Activated CD4-positive, alpha-beta memory T cell treated with anti-CD3 and anti-CD28 coated beads for 36 hours (primary cell): ENCODE measurements around the gene UNC13B. TPM values are rescaled to one million over a fixed set of nuclear protein-coding genes. Genes with fewer than 3 reads are reported as not detected.

Experiments used
- CTCF ChIA-PET: fragments of 350-600 bp; sonication (Branson Sonifier 250); formaldehyde crosslinking; loops from one replicate; lab custom pipeline; 2021; ENCODE audit warnings: antibody characterized with exemption, inconsistent platforms; lab: Charles Lee
- POLR2A ChIA-PET: fragments of 350-600 bp; sonication (Branson Sonifier 250); formaldehyde crosslinking; loops from one replicate; lab custom pipeline; 2021; ENCODE audit warnings: antibody characterized with exemption; lab: Charles Lee
- DNase-seq: peaks from one replicate; pipeline ENCODE4 v3.0.0-alpha.2; 2020
- H3K27ac Mint-ChIP-seq: one replicate; pipeline ENCODE4 v1.8.0; 2021; ENCODE audit warnings: mixed read lengths
- H3K27me3 Mint-ChIP-seq: one replicate; pipeline ENCODE4 v1.8.0; 2021; ENCODE audit warnings: mixed read lengths
- H3K36me3 Mint-ChIP-seq: one replicate; pipeline ENCODE4 v1.8.0; 2021; ENCODE audit warnings: mixed read lengths
- H3K4me1 Mint-ChIP-seq: one replicate; pipeline ENCODE4 v1.8.0; 2021; ENCODE audit warnings: low read depth, mixed read lengths
- H3K4me3 Mint-ChIP-seq: one replicate; pipeline ENCODE4 v1.8.0; 2021; ENCODE audit warnings: mild to moderate bottlenecking, mixed read lengths
- H3K9me3 Mint-ChIP-seq: one replicate; pipeline ENCODE4 v1.8.0; 2021; ENCODE audit warnings: mixed read lengths
- intact Hi-C: fragments of 100-400 bp; cut with micrococcal nuclease; formaldehyde crosslinking; loops from one replicate; pipeline ENCODE4 v1.15.1; 2023
- total RNA-seq, 2 experiments: library from RNA; stranded (reverse); gene quantifications; one replicate each; pipeline ENCODE4 v1.2.3, GENCODE V29; 2021

The UNC13B gene
- total RNA-seq, 2 experiments from 2014 or later = 3.6 to 4.6 TPM

- Mint-ChIP-seq H3K4me1 (no peaks in the 10 kb centered on the region), H3K9me3 (no peaks in the 10 kb centered on the region), H3K36me3 (no peaks in the 10 kb centered on the region), H3K4me3 (no peak overlapping the region), H3K27ac (no peak overlapping the region), H3K27me3 (peaks cover 7% of the 10 kb centered on the region)
- ChIA-PET POLR2A (interaction anchor here (0.6 kb wide), 1 partner anchor 323 kb away, joined by 3 read pairs; no protein-coding TSS in a partner anchor), CTCF (no interaction called here)
- no peak for DNase-seq
- intact Hi-C loops = no loop called here
Observed at GRCh38 chr9:35287987-35288632, 126.3 kb downstream of the UNC13B start.

DNA sequence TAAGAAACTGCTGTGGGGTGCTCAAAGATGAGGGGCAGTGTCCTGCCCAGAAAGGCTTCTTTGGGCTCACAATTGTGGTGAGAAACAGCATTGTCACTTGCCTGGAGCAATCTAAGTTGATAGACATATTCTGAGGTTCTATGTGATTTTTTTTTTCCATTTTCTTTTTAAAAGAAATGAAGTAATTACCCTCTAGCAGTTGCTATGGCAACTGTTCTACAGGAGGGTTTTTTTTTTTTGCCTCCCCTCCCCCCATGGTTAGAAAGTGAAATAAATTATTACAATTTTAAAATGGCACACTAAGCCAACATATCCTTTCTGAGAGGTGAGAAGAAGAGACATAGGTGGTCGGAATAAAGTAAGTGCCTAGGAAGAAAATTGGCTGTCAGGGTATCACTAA lies 127.0 kb downstream of the UNC13B start:
- H3K27ac Mint-ChIP-seq = no peak overlapping the region
- intact Hi-C loops = no loop called here
- ChIA-PET CTCF (no interaction called here), POLR2A (interaction anchor here (0.6 kb wide), 1 partner anchor 323 kb away, joined by 3 read pairs; no protein-coding TSS in a partner anchor)
- H3K4me1 Mint-ChIP-seq = no peaks in the 10 kb centered on the region
- no peak overlapping the region for H3K4me3 Mint-ChIP-seq
- no peaks in the 10 kb centered on the region for H3K36me3 Mint-ChIP-seq
- no peak for DNase-seq
- no peaks in the 10 kb centered on the region for H3K9me3 Mint-ChIP-seq
- H3K27me3 Mint-ChIP-seq = peaks cover 5% of the 10 kb centered on the region

DNA sequence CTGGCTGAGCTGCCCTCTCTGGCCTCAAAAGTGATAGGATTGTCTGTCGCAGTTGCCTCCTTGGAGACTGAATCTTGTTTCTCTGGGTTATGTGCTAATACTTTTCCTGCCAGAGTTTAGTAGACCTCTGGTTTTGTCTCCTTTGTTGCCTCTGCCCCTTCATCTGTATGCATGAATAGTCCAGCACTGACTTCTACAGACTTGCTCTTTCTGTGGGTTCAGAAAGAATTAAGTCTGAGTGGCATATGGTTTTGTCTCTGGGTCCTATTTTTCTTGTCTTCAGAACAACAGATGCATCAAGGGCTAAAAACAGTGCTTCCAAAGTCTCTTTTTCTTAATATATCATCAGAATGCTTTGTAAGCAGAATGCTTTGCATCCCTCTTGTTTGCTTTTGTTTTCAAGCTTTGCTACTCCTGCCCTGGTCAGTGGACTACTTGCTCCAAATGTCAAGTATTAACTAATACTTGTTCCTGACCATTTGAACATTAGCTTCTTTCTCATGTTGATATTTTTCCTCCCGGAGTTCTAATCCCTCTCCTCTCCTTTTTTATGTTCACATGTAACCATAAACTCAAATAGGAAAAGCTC lies 131.7 kb downstream of the UNC13B start:
- no peaks in the 10 kb centered on the region for H3K36me3 Mint-ChIP-seq
- H3K27me3 Mint-ChIP-seq = peaks cover 3% of the 10 kb centered on the region
- DNase-seq = no peak
- no peaks in the 10 kb centered on the region for H3K9me3 Mint-ChIP-seq
- no peak overlapping the region for H3K27ac Mint-ChIP-seq
- no peak overlapping the region for H3K4me3 Mint-ChIP-seq
- H3K4me1 Mint-ChIP-seq = no peaks in the 10 kb centered on the region
- intact Hi-C loops = no loop called here
- ChIA-PET POLR2A (no interaction called here), CTCF (no interaction called here)

DNA sequence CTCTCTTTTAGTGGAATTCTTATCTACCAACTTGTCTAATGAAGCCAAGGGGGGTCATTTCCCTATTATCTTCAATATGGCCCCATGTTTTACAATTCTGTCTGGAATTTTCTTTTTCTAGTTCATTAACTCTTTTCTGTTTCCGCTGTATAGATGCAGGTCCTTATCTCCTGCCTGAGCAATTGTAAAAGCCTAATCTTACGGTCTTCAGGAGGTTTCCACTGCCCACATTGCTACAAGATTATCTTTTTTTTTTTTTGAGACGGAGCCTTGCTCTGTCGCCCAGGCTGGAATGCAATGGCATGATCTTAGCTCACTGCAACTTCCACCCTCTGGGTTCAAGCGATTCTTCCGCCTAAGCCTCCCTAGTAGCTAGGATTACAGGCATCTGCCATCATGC lies 132.3 kb downstream of the UNC13B start:
- intact Hi-C loops = no loop called here
- Mint-ChIP-seq H3K4me1 (no peaks in the 10 kb centered on the region), H3K36me3 (no peaks in the 10 kb centered on the region), H3K27me3 (peaks cover 5% of the 10 kb centered on the region), H3K9me3 (no peaks in the 10 kb centered on the region), H3K4me3 (no peak overlapping the region), H3K27ac (no peak overlapping the region)
- DNase-seq = no peak
- ChIA-PET POLR2A (no interaction called here), CTCF (no interaction called here)

DNA sequence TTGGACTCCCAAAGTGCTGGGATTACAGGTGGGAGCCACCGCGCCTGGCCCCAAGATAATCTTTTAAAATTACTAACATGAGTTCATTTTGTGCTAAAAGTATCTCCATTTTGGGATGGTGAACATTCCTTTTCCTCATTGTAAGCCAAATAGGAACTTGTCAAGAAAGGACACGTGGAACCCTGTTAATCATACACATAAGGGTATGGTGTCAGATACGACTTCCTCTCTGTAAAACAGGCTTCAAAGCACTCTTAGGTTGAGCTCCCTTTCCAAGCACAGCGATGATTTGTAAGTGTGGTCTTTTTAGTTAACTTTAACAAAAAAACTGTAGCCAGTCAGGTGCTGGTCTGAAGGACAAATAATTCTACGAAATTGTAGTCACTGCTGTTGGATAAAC lies 132.7 kb downstream of the UNC13B start:
- ChIA-PET POLR2A (no interaction called here), CTCF (no interaction called here)
- Mint-ChIP-seq H3K27me3 (peaks cover 5% of the 10 kb centered on the region), H3K9me3 (no peaks in the 10 kb centered on the region), H3K27ac (no peak overlapping the region), H3K4me1 (no peaks in the 10 kb centered on the region), H3K36me3 (no peaks in the 10 kb centered on the region), H3K4me3 (no peak overlapping the region)
- intact Hi-C loops = no loop called here
- DNase-seq = no peak

GRCh38 chr9:35295369-35296036 lies 133.7 kb downstream of the UNC13B start:
- no peaks in the 10 kb centered on the region for H3K36me3 Mint-ChIP-seq
- no peak overlapping the region for H3K4me3 Mint-ChIP-seq
- no peak for DNase-seq
- peaks cover 10% of the 10 kb centered on the region for H3K27me3 Mint-ChIP-seq
- no peaks in the 10 kb centered on the region for H3K4me1 Mint-ChIP-seq
- no peak overlapping the region for H3K27ac Mint-ChIP-seq
- no peaks in the 10 kb centered on the region for H3K9me3 Mint-ChIP-seq
- ChIA-PET POLR2A (no interaction called here), CTCF (interaction anchor here (0.6 kb wide), 1 partner anchor 23 kb away, joined by 3 read pairs; no protein-coding TSS in a partner anchor)
- intact Hi-C loops = no loop called here

DNA sequence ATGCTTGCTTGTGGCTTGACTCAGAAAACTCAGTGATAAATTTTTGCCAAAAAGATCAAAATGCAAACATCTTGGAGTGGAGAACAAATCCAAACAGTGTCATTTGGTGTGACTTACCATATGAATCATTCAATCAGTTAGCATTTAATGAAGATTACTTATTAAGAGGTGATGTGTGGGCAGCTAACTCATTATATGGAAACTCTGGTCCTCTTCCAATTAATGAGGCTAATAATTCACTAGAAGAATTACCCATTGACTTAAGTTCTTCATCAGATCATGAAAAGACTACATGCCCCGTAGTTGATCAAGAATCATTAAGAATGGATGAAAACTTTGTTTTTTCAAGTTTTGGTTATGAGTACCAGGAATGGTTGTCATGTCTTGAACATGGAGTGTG lies 141.8 kb downstream of the UNC13B start:
- ChIA-PET POLR2A (no interaction called here), CTCF (no interaction called here)
- Mint-ChIP-seq H3K27me3 (peaks cover 63% of the 10 kb centered on the region), H3K36me3 (no peaks in the 10 kb centered on the region), H3K4me3 (no peak overlapping the region), H3K27ac (no peak overlapping the region), H3K4me1 (peaks cover 3% of the 10 kb centered on the region), H3K9me3 (no peaks in the 10 kb centered on the region)
- intact Hi-C loops = no loop called here
- no peak for DNase-seq

GRCh38 chr9:35306283-35306682 lies 144.5 kb downstream of the UNC13B start:
- CTCF ChIA-PET = no interaction called here
- intact Hi-C loops = no loop called here
- Mint-ChIP-seq H3K4me1 (peaks cover 3% of the 10 kb centered on the region), H3K4me3 (no peak overlapping the region), H3K36me3 (no peaks in the 10 kb centered on the region), H3K9me3 (no peaks in the 10 kb centered on the region), H3K27me3 (peaks cover 53% of the 10 kb centered on the region), H3K27ac (no peak overlapping the region)
- DNase-seq = no peak
- POLR2A ChIA-PET = no interaction called here

DNA sequence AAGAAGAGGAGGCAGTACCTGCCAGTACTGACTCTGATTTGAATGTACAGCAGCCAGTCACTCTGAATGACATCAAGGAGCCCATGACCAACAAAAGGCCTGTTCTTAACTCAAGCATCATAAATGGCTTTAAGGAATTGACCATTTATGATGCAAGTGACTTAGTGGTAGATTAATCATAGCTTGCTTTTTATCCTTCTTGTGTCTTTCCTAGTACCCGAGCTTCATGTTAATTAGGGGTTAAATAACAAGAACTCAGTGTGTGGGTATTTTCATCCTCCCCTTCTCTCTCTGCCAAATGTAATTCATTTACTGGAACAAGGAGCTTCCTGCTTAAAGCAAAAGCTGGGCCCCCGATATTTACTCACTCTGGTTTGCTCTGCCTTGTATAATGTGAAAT lies 146.5 kb downstream of the UNC13B start:
- Mint-ChIP-seq H3K27ac (no peak overlapping the region), H3K4me1 (peaks cover 3% of the 10 kb centered on the region), H3K36me3 (no peaks in the 10 kb centered on the region), H3K4me3 (no peak overlapping the region), H3K9me3 (no peaks in the 10 kb centered on the region), H3K27me3 (peaks cover 35% of the 10 kb centered on the region)
- CTCF ChIA-PET = interaction anchor here (0.8 to 1.1 kb wide), 2 partner anchors 9 to 12 kb away, joined by 3 to 4 read pairs; no protein-coding TSS in a partner anchor
- intact Hi-C loops = no loop called here
- POLR2A ChIA-PET = no interaction called here
- no peak for DNase-seq

DNA sequence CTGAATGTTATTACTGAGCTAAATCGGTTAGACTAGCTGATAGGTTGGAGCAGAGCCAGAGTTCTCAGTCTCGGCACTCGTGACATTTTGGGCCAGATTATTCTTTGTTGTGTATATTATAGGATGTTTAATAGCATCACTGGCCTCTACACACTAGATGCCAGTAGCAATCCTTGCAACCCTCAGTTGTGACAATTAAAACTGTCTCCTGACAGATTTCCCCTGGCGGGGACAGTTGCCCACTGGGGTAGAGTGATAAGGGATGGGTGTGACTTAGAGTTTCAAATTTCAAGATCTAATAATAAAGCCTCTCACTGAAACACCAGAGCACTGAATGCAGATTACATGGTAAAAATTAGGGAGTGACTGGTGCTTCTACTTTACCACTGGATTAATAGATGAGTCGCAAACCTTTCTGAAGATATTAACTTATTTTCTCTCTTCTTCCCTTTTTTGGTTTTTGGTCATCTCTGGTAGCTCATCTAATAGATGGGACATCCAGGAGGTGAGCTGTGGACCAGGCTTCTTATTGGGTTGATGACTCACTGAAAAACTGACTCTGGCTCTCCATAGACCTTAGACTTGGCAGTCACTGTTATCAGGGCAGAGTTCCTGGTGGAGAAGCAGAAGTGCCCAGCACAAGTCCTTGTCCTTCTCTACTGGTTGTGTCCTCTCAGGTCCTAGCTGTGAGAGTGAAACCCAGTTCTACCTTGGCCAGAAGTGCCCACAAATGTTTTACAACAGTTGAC lies 150.3 kb downstream of the UNC13B start:
- no peak overlapping the region for H3K4me3 Mint-ChIP-seq
- peaks cover 6% of the 10 kb centered on the region for H3K27me3 Mint-ChIP-seq
- POLR2A ChIA-PET = no interaction called here
- H3K36me3 Mint-ChIP-seq = no peaks in the 10 kb centered on the region
- no peak overlapping the region for H3K27ac Mint-ChIP-seq
- no peaks in the 10 kb centered on the region for H3K4me1 Mint-ChIP-seq
- CTCF ChIA-PET = no interaction called here
- no peaks in the 10 kb centered on the region for H3K9me3 Mint-ChIP-seq
- intact Hi-C loops = no loop called here
- DNase-seq = no peak

DNA sequence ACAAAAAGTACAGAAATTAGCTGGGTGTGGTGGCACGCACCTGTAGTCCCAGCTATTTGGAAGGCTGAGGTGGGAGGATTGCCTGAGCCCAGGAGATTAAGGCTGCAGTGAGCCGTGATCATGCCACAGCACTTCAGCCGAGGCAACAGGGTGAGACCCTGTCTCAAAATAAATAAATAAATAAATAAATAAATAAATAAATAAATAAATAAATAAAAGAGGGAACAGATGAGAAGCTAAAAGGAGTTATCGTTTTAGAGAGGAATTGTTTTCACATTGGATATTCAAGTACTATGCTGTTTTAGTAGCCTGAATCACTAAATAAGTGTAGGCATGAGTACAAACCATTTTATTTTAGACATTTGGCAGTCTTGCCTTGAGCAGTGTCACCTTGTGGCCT lies 151.7 kb downstream of the UNC13B start:
- no peaks in the 10 kb centered on the region for H3K9me3 Mint-ChIP-seq
- intact Hi-C loops = no loop called here
- DNase-seq = no peak
- POLR2A ChIA-PET = no interaction called here
- H3K27me3 Mint-ChIP-seq = no peaks in the 10 kb centered on the region
- CTCF ChIA-PET = no interaction called here
- no peaks in the 10 kb centered on the region for H3K36me3 Mint-ChIP-seq
- no peak overlapping the region for H3K4me3 Mint-ChIP-seq
- H3K4me1 Mint-ChIP-seq = no peaks in the 10 kb centered on the region
- no peak overlapping the region for H3K27ac Mint-ChIP-seq

DNA sequence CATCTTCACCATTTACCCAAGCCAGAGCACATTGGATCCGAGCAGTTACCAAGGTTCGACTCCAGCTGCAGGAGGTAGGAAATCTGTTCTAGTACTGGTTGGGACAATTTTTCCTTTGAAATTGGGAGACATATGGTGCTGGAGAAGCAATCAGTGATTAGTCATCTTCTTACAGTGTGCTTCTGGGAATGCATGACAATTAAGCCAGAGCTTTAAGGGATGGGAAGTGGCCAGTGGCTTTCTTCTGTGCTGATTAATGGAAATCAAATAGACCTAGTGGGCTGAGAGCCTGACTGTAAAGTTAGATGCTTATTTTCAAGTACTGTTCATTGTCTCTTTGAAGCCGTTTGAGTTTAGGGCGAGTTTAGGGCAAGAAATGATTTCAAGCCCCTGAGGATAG lies 152.1 kb downstream of the UNC13B start:
- Mint-ChIP-seq H3K36me3 (no peaks in the 10 kb centered on the region), H3K9me3 (no peaks in the 10 kb centered on the region), H3K27me3 (no peaks in the 10 kb centered on the region), H3K27ac (no peak overlapping the region), H3K4me3 (no peak overlapping the region), H3K4me1 (no peaks in the 10 kb centered on the region)
- intact Hi-C loops = no loop called here
- ChIA-PET POLR2A (no interaction called here), CTCF (no interaction called here)
- DNase-seq = no peak
